H1 (cell line): ENCODE results near the gene OR2T35. TPM values are rescaled to one million over a fixed set of nuclear protein-coding genes. Genes with fewer than 3 reads are reported as not detected.
"Not testable (repeated sequence)": the region's sequence is repeated elsewhere in the genome, so short reads cannot be mapped to it uniquely, and the experiment has no call there.

ENCODE experiments used
- CTCF ChIA-PET: fragments of 300-600 bp; sonication (Branson Sonifier 250); formaldehyde crosslinking; loops from one replicate; lab custom pipeline; 2021; ENCODE audit not compliant: partially characterized antibody; lab: Charles Lee
- POLR2A ChIA-PET: fragments of 300-600 bp; sonication (Branson Sonifier 250); formaldehyde crosslinking; loops from one replicate; lab custom pipeline; 2021; ENCODE audit warnings: inconsistent platforms; ENCODE audit not compliant: partially characterized antibody; lab: Charles Lee
- DNase-seq, 2 experiments: peaks; one replicate each; pipeline versions ENCODE4 v3.0.0 to v3.0.0-alpha.2; 2010 to 2022; ENCODE audit warnings: low spot score in 2 of 2, low read depth in 1 of 2, mixed read lengths in 1 of 2
- FAIRE-seq: peaks from 2 replicates; lab custom pipeline; 2011; peaks lifted over from hg19 to GRCh38; lab: Jason Lieb, UNC
- H2AFZ ChIP-seq: 2 replicates; pipeline ENCODE4 v1.8.1; 2012; ENCODE audit warnings: low read length, inconsistent platforms
- H2AK5ac ChIP-seq: 2 replicates; pipeline ENCODE4 v1.6.1; 2013; ENCODE audit warnings: low read depth, low read length
- H2BK120ac ChIP-seq: replicated peaks from 2 replicates; pipeline ENCODE3; 2013; ENCODE audit warnings: low read depth, low read length, inconsistent platforms
- H2BK12ac ChIP-seq: 2 replicates; pipeline ENCODE4 v1.6.1; 2013; ENCODE audit warnings: low read depth, low read length
- H2BK15ac ChIP-seq: 2 replicates; pipeline ENCODE4 v1.6.1; 2013; ENCODE audit warnings: low read length
- H2BK20ac ChIP-seq: 2 replicates; pipeline ENCODE4 v1.6.1; 2013; ENCODE audit warnings: low read length
- H2BK5ac ChIP-seq: 2 replicates; pipeline ENCODE4 v1.6.1; 2013; ENCODE audit warnings: low read depth, low read length
- H3K14ac ChIP-seq: 2 replicates; pipeline ENCODE4 v1.6.1; 2013; ENCODE audit warnings: inconsistent platforms; ENCODE audit not compliant: insufficient read length
- H3K18ac ChIP-seq: 2 replicates; pipeline ENCODE4 v1.6.1; 2013; ENCODE audit warnings: low read length; ENCODE audit errors: extremely low read depth
- H3K23ac ChIP-seq: 2 replicates; pipeline ENCODE4 v1.6.1; 2013; ENCODE audit warnings: inconsistent platforms; ENCODE audit not compliant: insufficient read length
- H3K23me2 ChIP-seq: 2 replicates; pipeline ENCODE4 v1.6.1; 2013; ENCODE audit warnings: low read depth, low read length
- H3K27ac ChIP-seq: 2 replicates; pipeline ENCODE4 v1.6.1; 2011; ENCODE audit warnings: low read depth, low read length, inconsistent platforms
- H3K27me3 ChIP-seq, 4 experiments: replicated peaks in 1 of 4; 1 replicate in 1 of 4; 2 replicates in 3 of 4; pipeline versions ENCODE4 v1.6.1 to v1.8.1; 2011 to 2013; ENCODE audit warnings: low read length in 3 of 4, mild to moderate bottlenecking in 3 of 4, inconsistent platforms in 2 of 4, mixed read lengths in 2 of 4, moderate library complexity in 1 of 4; ENCODE audit not compliant: control insufficient read depth in 3 of 4, insufficient read depth in 3 of 4; ENCODE audit errors: extremely low read depth in 1 of 4
- H3K36me3 ChIP-seq, 4 experiments: 2 replicates each; pipeline versions ENCODE4 v1.6.1 to v1.8.1; 2011 to 2013; ENCODE audit warnings: mild to moderate bottlenecking in 4 of 4, low read length in 3 of 4, moderate library complexity in 2 of 4, control low read depth in 1 of 4, inconsistent platforms in 1 of 4; ENCODE audit not compliant: insufficient read depth in 4 of 4, control insufficient read depth in 2 of 4
- H3K4ac ChIP-seq: replicated peaks from 2 replicates; pipeline ENCODE3; 2013; ENCODE audit warnings: low read length, low read depth, mixed read lengths, inconsistent platforms; ENCODE audit not compliant: insufficient read length
- H3K4me1 ChIP-seq, 4 experiments: replicated peaks in 1 of 4; 1 replicate in 1 of 4; 2 replicates in 3 of 4; pipeline versions ENCODE4 v1.6.1 to v1.8.1; 2011 to 2013; ENCODE audit warnings: low read length in 3 of 4, inconsistent platforms in 2 of 4, mixed read lengths in 1 of 4; ENCODE audit not compliant: insufficient read depth in 4 of 4, control insufficient read depth in 3 of 4
- H3K4me2 ChIP-seq, 2 experiments: 2 replicates each; pipeline versions ENCODE4 v1.6.1 to v1.8.1; 2011 to 2013; ENCODE audit warnings: low read depth in 2 of 2, low read length in 2 of 2, control low read depth in 1 of 2, inconsistent platforms in 1 of 2, mild to moderate bottlenecking in 1 of 2; ENCODE audit not compliant: insufficient read depth in 1 of 2
- H3K4me3 ChIP-seq, 4 experiments: fragments of 200-600, 300-600 bp in 1 of 4; sonication (generic), shearing (Covaris generic), sonication (Bioruptor Twin) in 1 of 4; 2 replicates each; pipeline versions ENCODE4 v1.5.1 to v1.8.1; 2011 to 2016; ENCODE audit warnings: low read length in 4 of 4, low read depth in 3 of 4, control low read depth in 2 of 4, inconsistent platforms in 2 of 4, mild to moderate bottlenecking in 2 of 4, mixed read lengths in 1 of 4, moderate library complexity in 1 of 4; ENCODE audit not compliant: insufficient read depth in 2 of 4; ENCODE audit errors: extremely low read depth in 1 of 4
- H3K56ac ChIP-seq: replicated peaks from 2 replicates; pipeline ENCODE3; 2013; ENCODE audit warnings: low read depth, mild to moderate bottlenecking, mixed read lengths, low read length, inconsistent platforms; ENCODE audit not compliant: insufficient read length
- H3K79me1 ChIP-seq: 2 replicates; pipeline ENCODE4 v1.6.1; 2013; ENCODE audit warnings: low read depth, low read length, control low read depth
- H3K79me2 ChIP-seq, 2 experiments: 2 replicates each; pipeline versions ENCODE4 v1.6.1 to v1.8.1; 2012 to 2013; ENCODE audit warnings: low read length in 2 of 2, mild to moderate bottlenecking in 2 of 2, inconsistent platforms in 1 of 2; ENCODE audit not compliant: insufficient read depth in 2 of 2, control insufficient read depth in 1 of 2
- H3K9ac ChIP-seq, 4 experiments: replicated peaks in 1 of 4; 1 replicate in 1 of 4; 2 replicates in 3 of 4; pipeline versions ENCODE4 v1.6.1 to v1.8.1; 2011 to 2013; ENCODE audit warnings: low read depth in 3 of 4, low read length in 3 of 4, control low read depth in 2 of 4, mild to moderate bottlenecking in 2 of 4, moderate library complexity in 2 of 4, inconsistent platforms in 1 of 4; ENCODE audit errors: extremely low read depth in 1 of 4
- H3K9me3 ChIP-seq, 2 experiments: 2 replicates each; pipeline versions ENCODE4 v1.6.1 to v1.8.1; 2012 to 2013; ENCODE audit warnings: mild to moderate bottlenecking in 2 of 2, moderate library complexity in 2 of 2, control low read depth in 1 of 2, inconsistent platforms in 1 of 2, low read depth in 1 of 2, low read length in 1 of 2, mixed read lengths in 1 of 2; ENCODE audit not compliant: insufficient read depth in 2 of 2
- H4K20me1 ChIP-seq, 2 experiments: replicated peaks in 1 of 2; 2 replicates each; pipeline versions ENCODE3 to v1.8.1; 2011 to 2013; ENCODE audit warnings: inconsistent platforms in 2 of 2, low read length in 2 of 2, mild to moderate bottlenecking in 1 of 2; ENCODE audit not compliant: insufficient read depth in 2 of 2, control insufficient read depth in 1 of 2
- H4K5ac ChIP-seq: 2 replicates; pipeline ENCODE4 v1.6.1; 2013; ENCODE audit warnings: low read length, low read depth, mixed read lengths, inconsistent platforms; ENCODE audit not compliant: insufficient read length
- H4K8ac ChIP-seq: 2 replicates; pipeline ENCODE4 v1.8.0; 2013; ENCODE audit warnings: mild to moderate bottlenecking, moderate library complexity, low read length, inconsistent platforms; ENCODE audit not compliant: insufficient read depth; ENCODE audit errors: extremely low read depth
- H4K91ac ChIP-seq: replicated peaks from 2 replicates; pipeline ENCODE3; 2013; ENCODE audit warnings: low read length, mixed read lengths, inconsistent platforms; ENCODE audit not compliant: insufficient read length
- WGBS, 2 experiments: shearing (Covaris generic) in 1 of 2; methylation state at CpG; one replicate each; pipeline versions ENCODE4 v1.1.6 to v1.1.7; 2013 to 2015; ENCODE audit warnings: low lambda C conversion rate in 2 of 2, mixed read lengths in 2 of 2, inconsistent platforms in 1 of 2, low coverage in 1 of 2, missing lambda C conversion rate in 1 of 2; ENCODE audit not compliant: insufficient replicate concordance in 2 of 2, insufficient coverage in 1 of 2, insufficient read length in 1 of 2; ENCODE audit errors: extremely low coverage in 1 of 2, missing lambda C conversion rate in 1 of 2; 5-methylcytosine and 5-hydroxymethylcytosine counted together
- polyA plus RNA-seq, 7 experiments: library from polyadenylated mRNA; depleted of rRNA in 3 of 7; stranded (reverse) in 5 of 7; unstranded in 2 of 7; fragments of >200 nt in 5 of 7; fragments of 200-250 nt in 2 of 7; gene quantifications; 1 replicate in 5 of 7; 2 replicates in 1 of 7; 4 replicates in 1 of 7; pipeline versions ENCODE4 v1.2.1 to v1.2.3, GENCODE V29; 2011 to 2013; ENCODE audit warnings: missing spikeins in 2 of 7, mixed read lengths in 2 of 7
- total RNA-seq: library from RNA; stranded (reverse); fragmentation: NEBNext Ultra II Directional; extraction: Animal tissue kit (Norgen Biotek cat#: 25700); gene quantifications from 2 replicates; pipeline ENCODE4 v1.2.1, GENCODE V29; 2021

Gene OR2T35
- total and polyA plus RNA-seq, 2 of the 8 experiments (the other 6 are each of a cell fraction or from before 2014, with no cell fraction given): not detected

DNA sequence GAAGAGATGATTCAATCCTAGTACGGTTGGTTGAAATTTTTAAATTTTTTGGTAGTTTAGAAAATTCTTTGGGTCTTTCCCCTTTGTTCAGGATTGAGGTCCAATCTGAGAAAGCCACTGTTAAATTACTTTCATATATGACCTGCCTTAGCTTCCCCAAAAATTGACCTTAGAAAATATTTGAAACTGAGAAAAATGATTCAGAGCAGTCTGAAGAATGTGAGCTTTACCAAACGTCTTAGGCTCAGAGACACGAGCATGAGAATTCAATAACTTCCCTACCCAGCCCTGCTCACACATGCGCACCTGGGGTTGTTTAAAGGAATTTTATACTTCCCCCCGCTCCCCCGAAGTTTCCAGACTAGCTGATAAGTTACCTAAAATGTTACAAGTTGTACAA is 11.7 kb upstream of the OR2T35 start:
- H3K79me1 ChIP-seq, H4K8ac ChIP-seq, H4K5ac ChIP-seq, H3K4me2 ChIP-seq, H2BK5ac ChIP-seq, H4K20me1 ChIP-seq, H4K91ac ChIP-seq, POLR2A ChIA-PET, H2BK15ac ChIP-seq, H2AK5ac ChIP-seq, H3K27me3 ChIP-seq, H3K9ac ChIP-seq, H3K4ac ChIP-seq, FAIRE-seq, H2AFZ ChIP-seq, H3K4me1 ChIP-seq, H3K23me2 ChIP-seq, H3K79me2 ChIP-seq, H2BK120ac ChIP-seq, H2BK12ac ChIP-seq, H2BK20ac ChIP-seq, H3K4me3 ChIP-seq, H3K56ac ChIP-seq, CTCF ChIA-PET, H3K23ac ChIP-seq, DNase-seq, H3K27ac ChIP-seq, H3K14ac ChIP-seq, H3K18ac ChIP-seq, H3K36me3 ChIP-seq: not testable (repeated sequence)
- H3K9me3 ChIP-seq: peaks cover 3 to 12% of the 10 kb centered on the region in 2 experiments; a peak in 3 of 4 replicates
- WGBS, 2 experiments: 73% methylated on average over 2 of the region's 6 CpGs; no CpG with 5 or more reads in 1 of the 2 experiments

DNA sequence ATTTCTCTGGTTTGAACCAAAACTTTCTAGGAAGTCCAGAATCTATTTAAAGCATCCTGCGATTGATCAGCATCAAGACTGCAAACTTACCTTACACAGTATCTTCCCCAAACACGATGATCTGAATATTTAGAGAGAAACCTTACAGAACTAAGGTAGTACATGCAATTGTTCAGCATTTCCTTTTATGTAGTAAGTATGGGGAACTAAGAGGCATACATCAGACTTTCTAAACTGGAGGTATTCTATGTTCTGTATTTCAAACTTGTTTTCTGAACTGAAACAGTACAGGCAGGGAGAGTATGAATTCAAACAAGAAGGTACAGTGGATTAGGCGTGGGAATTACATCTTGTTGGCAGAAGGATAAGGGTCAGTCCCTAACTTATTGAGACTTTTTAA is 10.3 kb upstream of the OR2T35 start, which contains the start of gene OR2T27:
TSS of gene OR2T27 (minus strand) at position 175 of the 400 bp plus-strand sequence. CDS start 4,644 bp downstream, outside the sequence.
- H3K23ac ChIP-seq, CTCF ChIA-PET: not testable (repeated sequence)
- WGBS, 2 experiments: 60% methylated on average over 1 of the region's 3 CpGs; no CpG with 5 or more reads in 1 of the 2 experiments

More for the DNA sequence above, 10.3 kb upstream of the OR2T35 start, which contains the start of gene OR2T27:
- H3K18ac ChIP-seq, H3K36me3 ChIP-seq, H3K79me1 ChIP-seq, H2BK20ac ChIP-seq, H2AFZ ChIP-seq, H4K91ac ChIP-seq, H3K9ac ChIP-seq, H3K14ac ChIP-seq, H2BK5ac ChIP-seq, H3K23me2 ChIP-seq, H3K4me1 ChIP-seq, H2BK12ac ChIP-seq, H3K27me3 ChIP-seq, H3K4me3 ChIP-seq, FAIRE-seq, H3K9me3 ChIP-seq, H2BK15ac ChIP-seq, H2BK120ac ChIP-seq, H4K20me1 ChIP-seq, H2AK5ac ChIP-seq, DNase-seq, POLR2A ChIA-PET, H3K79me2 ChIP-seq, H4K8ac ChIP-seq, H3K27ac ChIP-seq, H4K5ac ChIP-seq, H3K4ac ChIP-seq, H3K56ac ChIP-seq, H3K4me2 ChIP-seq: not testable (repeated sequence)
